Smooth muscle cell (in vitro differentiated cells): ENCODE data around the gene EIF4E2. TPM values are rescaled to one million over a fixed set of nuclear protein-coding genes. Genes with fewer than 3 reads are reported as not detected.

ENCODE experiments used
- DNase-seq: peaks from one replicate; lab custom pipeline; 2025; ENCODE audit not compliant: unreplicated experiment; lab: John Stamatoyannopoulos, UW
- H2AFZ ChIP-seq: fragments of 200-600 bp; sonication (generic); 2 replicates; pipeline ENCODE4 v1.6.0; 2016; ENCODE audit warnings: antibody characterized with exemption, low read depth, mild to moderate bottlenecking
- H3F3A ChIP-seq: fragments of 200-600 bp; sonication (generic); 2 replicates; pipeline ENCODE4 v1.6.0; 2017; ENCODE audit warnings: antibody characterized with exemption, low read depth
- H3K27ac ChIP-seq: fragments of 200-600 bp; sonication (generic); 2 replicates; pipeline ENCODE4 v1.5.1; 2016; ENCODE audit warnings: low read depth, mild to moderate bottlenecking
- H3K27me3 ChIP-seq: fragments of 200-600 bp; sonication (generic); 2 replicates; pipeline ENCODE4 v1.6.1; 2016; ENCODE audit warnings: low read depth, mild to moderate bottlenecking
- H3K36me3 ChIP-seq: fragments of 200-600 bp; sonication (generic); 2 replicates; pipeline ENCODE4 v1.5.1; 2016; ENCODE audit warnings: low read depth
- H3K4me1 ChIP-seq: fragments of 200-600 bp; sonication (generic); 2 replicates; pipeline ENCODE4 v1.5.1; 2016; ENCODE audit warnings: low read depth
- H3K4me2 ChIP-seq: fragments of 200-600 bp; sonication (generic); 2 replicates; pipeline ENCODE4 v1.6.0; 2016; ENCODE audit warnings: mild to moderate bottlenecking
- H3K4me3 ChIP-seq: fragments of 200-600 bp; sonication (generic); 2 replicates; pipeline ENCODE4 v1.5.1; 2016; ENCODE audit warnings: mild to moderate bottlenecking
- H3K79me2 ChIP-seq: fragments of 200-600 bp; sonication (generic); 2 replicates; pipeline ENCODE4 v1.6.0; 2016; ENCODE audit warnings: low read depth, mild to moderate bottlenecking
- H3K9ac ChIP-seq: fragments of 200-600 bp; sonication (generic); 2 replicates; pipeline ENCODE4 v1.6.0; 2016; ENCODE audit warnings: low read depth
- H3K9me3 ChIP-seq: fragments of 200-600 bp; sonication (generic); replicated peaks from 2 replicates; pipeline ENCODE4 v1.5.1; 2016; ENCODE audit warnings: low read depth
- H4K20me1 ChIP-seq: fragments of 200-600 bp; sonication (generic); 2 replicates; pipeline ENCODE4 v1.6.0; 2016; ENCODE audit warnings: low read depth
- CTCF ChIP-seq: fragments of 200-600 bp; sonication (generic); IDR thresholded peaks from 2 replicates; pipeline ENCODE4 v1.5.1; 2017; ENCODE audit warnings: borderline replicate concordance, mild to moderate bottlenecking, antibody characterized with exemption; ENCODE audit not compliant: insufficient read depth, poor library complexity, severe bottlenecking
- WGBS: methylation state at CpG from one replicate; pipeline ENCODE4 v1.1.7; 2016; ENCODE audit warnings: low lambda C conversion rate; 5-methylcytosine and 5-hydroxymethylcytosine counted together
- polyA plus RNA-seq: library from polyadenylated mRNA; unstranded; fragments of >200 nt; fragmentation: Nextera tagmentation; extraction: Ambion mirVana; gene quantifications from 2 replicates; pipeline ENCODE4 v1.2.1, GENCODE V29; 2016
- total RNA-seq: library from RNA; depleted of rRNA; stranded (reverse); fragments of >200 nt; gene quantifications from 2 replicates; pipeline ENCODE4 v1.2.3, GENCODE V29; 2014

The EIF4E2 gene
- total and polyA plus RNA-seq, 2 experiments from 2014 or later, result 83.1 to 189 TPM

DNA sequence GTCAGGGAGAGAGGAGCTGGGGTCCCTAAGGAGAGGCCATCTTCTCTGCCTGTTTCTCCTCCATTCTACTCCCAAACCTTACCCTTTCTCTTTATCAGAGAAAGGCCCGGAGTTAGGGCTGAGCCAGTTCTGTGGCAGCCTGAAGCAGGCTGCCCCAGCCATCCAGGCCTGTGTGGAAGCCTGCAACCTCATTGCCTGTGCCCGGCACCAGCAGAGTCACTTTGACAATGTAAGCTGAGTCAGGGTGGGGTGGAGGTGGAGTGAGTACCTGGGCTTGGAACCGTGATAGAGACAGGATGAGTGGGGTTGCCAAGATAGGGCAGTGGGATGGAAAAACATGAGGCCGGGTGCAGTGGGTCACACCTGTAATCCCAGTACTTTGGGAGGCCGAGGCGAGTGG, 5.8 kb upstream of the EIF4E2 start:
- peaks cover 7% of the 10 kb centered on the region for H4K20me1 ChIP-seq
- no peak overlapping the region for H3K4me2 ChIP-seq
- TF ChIP-seq CTCF, result no peak
- H3K27ac ChIP-seq, result no peak overlapping the region
- no peak for DNase-seq
- H3K4me1 ChIP-seq, result peaks cover 5% of the 10 kb centered on the region
- H3K79me2 ChIP-seq, result peaks cover 23% of the 10 kb centered on the region
- H3K9me3 ChIP-seq, result no peaks in the 10 kb centered on the region
- H3K27me3 ChIP-seq, result no peaks in the 10 kb centered on the region
- H3K36me3 ChIP-seq, result no peaks in the 10 kb centered on the region
- H2AFZ ChIP-seq, result no peak overlapping the region
- no peaks in the 10 kb centered on the region for H3F3A ChIP-seq
- no peak overlapping the region for H3K4me3 ChIP-seq
- WGBS, result 97% methylated on average over 6 of the region's 6 CpGs
- H3K9ac ChIP-seq, result no peak overlapping the region

- no peak overlapping the region for H3K4me3 ChIP-seq
- no peaks in the 10 kb centered on the region for H3F3A ChIP-seq
Observed at GRCh38 chr2:232545511-232546375, 4.7 kb upstream of the EIF4E2 start.

DNA sequence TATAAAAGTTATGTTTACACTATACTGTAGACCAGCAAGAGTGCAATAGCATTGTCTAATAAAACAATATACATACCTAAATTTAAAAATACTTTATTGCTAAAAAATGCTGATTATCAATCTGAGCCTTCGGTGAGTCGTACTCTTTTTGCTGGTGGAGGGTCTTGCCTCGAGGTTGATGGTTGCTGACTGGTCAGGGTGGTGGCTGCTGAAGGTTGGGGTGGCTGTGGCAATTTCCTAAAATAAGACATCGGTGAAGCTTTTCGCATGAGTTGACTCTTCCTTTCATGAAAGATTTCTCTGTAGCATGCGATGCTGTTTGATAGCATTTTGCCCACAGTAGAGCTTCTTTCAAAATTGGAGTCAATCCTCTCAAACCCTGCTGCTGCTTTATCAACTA, 2.5 kb upstream of the EIF4E2 start:
- Histone ChIP-seq H3K4me3 (no peak overlapping the region), H3K27ac (no peak overlapping the region), H2AFZ (no peak overlapping the region), H3K4me2 (no peak overlapping the region), H3K9me3 (no peaks in the 10 kb centered on the region), H3K9ac (no peak overlapping the region), H3K79me2 (peaks cover 43% of the 10 kb centered on the region), H3F3A (peaks cover 4% of the 10 kb centered on the region), H4K20me1 (peaks cover 24% of the 10 kb centered on the region), H3K27me3 (no peaks in the 10 kb centered on the region), H3K36me3 (no peaks in the 10 kb centered on the region), H3K4me1 (peaks cover 14% of the 10 kb centered on the region)
- 97% methylated on average over 6 of the region's 6 CpGs for WGBS
- DNase-seq, result no peak
- no peak for TF ChIP-seq CTCF

More at GRCh38 chr2:232545511-232546375, 4.7 kb upstream of the EIF4E2 start:
- H3K27me3 ChIP-seq, result no peaks in the 10 kb centered on the region
- no peaks in the 10 kb centered on the region for H3K9me3 ChIP-seq
- H4K20me1 ChIP-seq, result peaks cover 7% of the 10 kb centered on the region
- DNase-seq, result no peak
- peaks cover 8% of the 10 kb centered on the region for H3K4me1 ChIP-seq
- H2AFZ ChIP-seq, result no peak overlapping the region
- H3K79me2 ChIP-seq, result peaks cover 25% of the 10 kb centered on the region
- no peak overlapping the region for H3K9ac ChIP-seq
- WGBS, result 95% methylated on average over 17 of the region's 17 CpGs
- no peak overlapping the region for H3K4me2 ChIP-seq
- TF ChIP-seq CTCF, result no peak
- no peak overlapping the region for H3K27ac ChIP-seq
- H3K36me3 ChIP-seq, result no peaks in the 10 kb centered on the region
